HG03135 (cell line): ENCODE measurements around the gene CACNA2D3.

Source experiments
- ATAC-seq: cut with Tn5 transposase; IDR thresholded peaks from one replicate; pipeline ENCODE4 v1.9.1; 2021; ENCODE audit warnings: mild to moderate bottlenecking, moderate library complexity; ENCODE audit not compliant: unreplicated experiment

The CACNA2D3 gene

DNA sequence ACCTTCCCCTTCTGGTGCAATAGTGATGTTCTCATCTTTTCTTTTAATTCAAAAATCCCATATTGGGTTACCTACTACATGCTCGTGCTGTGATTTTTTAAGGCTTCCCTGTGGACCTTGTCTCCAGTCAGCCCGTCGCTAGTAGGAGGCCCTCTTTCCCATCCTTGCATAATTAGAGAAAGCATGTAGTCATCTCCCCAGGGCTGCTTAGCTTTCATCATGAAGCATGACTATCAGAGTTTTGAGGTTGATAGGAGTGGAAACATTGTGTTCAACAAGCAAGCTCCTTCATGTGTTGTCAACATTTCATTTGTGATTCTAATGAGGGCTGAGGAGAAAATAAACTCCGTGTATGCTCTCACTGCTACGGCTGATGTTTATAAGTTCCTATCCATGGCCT lies 814.2 kb downstream of the CACNA2D3 start:
- no peak for ATAC-seq

- no peak for ATAC-seq
These were observed 817.4 kb downstream of the CACNA2D3 start for GRCh38 chr3:54939557-54940300.

- ATAC-seq: no peak
These were observed 818.6 kb downstream of the CACNA2D3 start for GRCh38 chr3:54940971-54941370.

DNA sequence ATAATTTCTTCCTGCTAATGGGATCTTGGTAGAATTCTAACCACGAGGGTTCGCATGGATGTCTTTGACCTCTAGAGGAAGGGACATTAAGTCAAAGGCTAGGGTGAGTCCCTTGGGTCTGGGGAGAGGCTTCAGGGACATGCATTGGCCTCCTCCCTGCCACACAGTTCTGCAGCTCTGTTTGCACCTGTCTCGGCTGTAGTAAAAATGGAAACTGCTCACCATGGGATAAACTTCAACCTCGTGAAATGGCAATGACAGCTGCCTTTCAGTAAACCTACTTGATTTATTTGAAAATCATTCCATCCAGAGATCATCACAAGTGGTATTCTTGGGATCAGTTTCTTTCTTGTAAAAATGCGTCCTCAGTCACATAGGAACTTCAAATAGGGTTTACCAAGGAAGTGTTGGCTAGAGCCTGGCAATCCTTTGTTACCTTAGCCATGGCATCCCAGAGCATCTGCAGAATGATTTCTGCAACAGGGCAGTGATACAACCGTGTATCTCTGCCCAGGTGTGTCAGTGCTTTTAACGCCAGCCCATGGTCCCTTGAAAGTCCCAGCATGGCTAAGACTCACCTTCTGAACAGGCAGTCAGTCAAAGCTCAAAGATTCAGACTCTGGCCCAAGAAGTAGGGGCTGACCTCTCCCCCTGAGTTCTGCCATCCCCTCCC lies 819.5 kb downstream of the CACNA2D3 start:
- ATAC-seq: no peak

DNA sequence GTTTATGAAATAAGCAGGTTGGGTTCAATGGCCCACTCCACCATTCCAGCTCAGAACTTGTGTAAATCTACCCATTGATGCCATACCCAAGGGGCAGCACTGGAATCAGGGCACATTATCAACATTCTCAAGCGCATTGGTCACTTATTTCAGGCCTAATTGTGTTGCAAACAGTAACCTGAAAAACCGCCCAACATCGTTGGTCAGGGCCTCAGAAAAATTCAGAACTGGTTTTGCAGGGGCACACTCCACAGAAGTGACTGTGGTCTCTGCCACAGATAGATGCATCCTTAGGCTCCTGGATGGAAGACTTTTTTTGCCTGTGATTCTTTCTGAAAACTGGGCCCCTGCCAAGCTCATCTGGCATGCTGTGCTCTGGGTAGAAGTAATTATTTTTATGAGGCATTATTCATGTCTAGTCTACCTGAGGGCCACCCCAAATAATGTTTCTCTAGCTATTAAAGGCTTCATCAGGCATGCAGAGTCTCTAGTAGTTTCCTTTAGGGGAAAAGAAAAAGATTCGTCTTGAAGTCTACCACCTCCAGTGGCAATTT lies 827.2 kb downstream of the CACNA2D3 start:
- ATAC-seq: no peak

DNA sequence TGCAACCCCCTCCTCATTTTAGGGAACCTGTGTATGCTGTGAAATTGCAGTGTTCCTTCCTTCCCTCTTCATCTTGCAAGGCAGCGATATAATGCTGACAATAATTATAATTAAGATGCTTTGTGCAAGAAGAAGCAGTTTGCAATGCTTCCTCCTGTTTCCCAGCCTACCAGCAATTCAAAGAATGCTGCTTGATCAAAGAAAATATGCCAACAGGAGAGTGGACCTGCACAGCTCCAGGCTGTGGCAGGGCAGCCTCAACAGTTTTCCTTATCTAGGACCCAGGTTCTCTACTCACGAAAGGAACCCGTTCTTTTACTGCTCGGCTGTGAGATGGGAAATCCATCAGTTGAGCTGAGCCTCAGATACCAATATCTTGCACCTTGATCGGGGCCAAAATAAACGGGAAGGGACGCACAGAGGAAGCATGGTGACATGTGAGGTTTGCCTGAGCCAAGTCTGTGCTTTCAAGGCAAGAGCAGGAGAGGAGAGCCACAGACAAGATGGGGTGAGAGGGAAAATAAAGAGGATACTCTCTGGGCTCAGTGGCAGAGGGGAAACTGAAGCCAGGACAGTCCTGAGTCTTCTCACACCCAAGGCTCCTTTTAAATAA lies 828.1 kb downstream of the CACNA2D3 start:
- ATAC-seq: no peak

DNA sequence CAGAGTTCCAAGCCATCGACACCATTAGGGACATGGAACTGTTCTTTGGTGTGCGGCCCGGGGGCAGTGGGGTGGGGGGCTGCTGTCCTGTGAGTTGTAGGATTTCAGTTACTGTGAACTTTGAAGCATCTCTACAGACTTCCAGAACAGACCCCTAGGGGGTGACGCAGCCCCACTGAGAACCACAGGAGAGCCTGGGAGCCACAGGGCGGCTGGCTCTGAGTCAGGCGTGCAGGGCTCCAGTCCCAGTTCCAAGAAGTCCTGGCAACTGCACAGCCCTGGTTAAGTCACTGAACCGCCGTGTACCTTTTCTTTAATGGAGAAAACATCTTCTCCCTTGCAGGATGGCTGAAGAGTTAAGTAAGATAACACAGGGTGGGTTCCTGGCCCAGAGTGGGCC lies 829.1 kb downstream of the CACNA2D3 start:
- no peak for ATAC-seq

DNA sequence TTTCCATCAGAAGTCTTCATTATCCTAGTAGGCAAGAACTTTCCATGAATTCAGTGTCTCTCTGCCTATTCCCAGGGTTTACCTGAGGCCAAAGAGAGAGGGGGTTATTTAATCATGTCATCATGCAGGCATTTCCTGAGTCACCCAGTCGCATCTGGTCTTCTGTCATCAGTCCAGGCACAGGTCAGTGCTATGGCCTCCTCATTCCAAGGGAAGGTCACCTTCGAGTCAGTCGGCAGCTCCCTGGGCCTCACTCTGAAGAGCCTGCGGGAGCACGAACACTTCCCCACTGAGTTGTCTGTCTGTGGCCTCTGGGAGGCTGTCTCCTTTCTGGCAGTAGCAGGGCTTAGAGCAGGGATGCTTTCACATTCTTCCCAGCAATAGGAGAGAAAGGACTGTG lies 831.7 kb downstream of the CACNA2D3 start:
- ATAC-seq: no peak

GRCh38 chr3:54954521-54954920 lies 832.2 kb downstream of the CACNA2D3 start:
- no peak for ATAC-seq

- ATAC-seq: no peak
These were observed 833.1 kb downstream of the CACNA2D3 start for GRCh38 chr3:54955496-54955895.

GRCh38 chr3:54955941-54956340 lies 833.6 kb downstream of the CACNA2D3 start:
- ATAC-seq: no peak

DNA sequence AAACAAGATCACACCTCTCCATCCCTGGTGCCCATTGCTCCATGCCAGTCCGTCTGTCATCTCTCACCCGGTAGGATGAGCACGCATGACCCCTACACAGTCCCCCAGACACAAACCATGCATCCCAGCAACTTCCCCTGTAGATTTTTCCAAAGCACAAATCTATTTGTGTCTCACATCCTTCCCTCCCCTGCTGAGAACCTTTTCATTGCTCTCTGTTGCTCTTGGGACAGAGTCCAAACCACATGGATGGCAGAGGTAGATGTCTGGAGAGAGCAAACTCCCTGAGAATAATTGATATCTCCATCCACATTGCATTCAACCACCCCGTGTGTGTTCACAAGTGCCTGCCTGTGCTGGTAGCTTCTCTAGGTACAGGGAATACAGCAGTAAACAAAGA lies 835.4 kb downstream of the CACNA2D3 start:
- ATAC-seq: no peak

DNA sequence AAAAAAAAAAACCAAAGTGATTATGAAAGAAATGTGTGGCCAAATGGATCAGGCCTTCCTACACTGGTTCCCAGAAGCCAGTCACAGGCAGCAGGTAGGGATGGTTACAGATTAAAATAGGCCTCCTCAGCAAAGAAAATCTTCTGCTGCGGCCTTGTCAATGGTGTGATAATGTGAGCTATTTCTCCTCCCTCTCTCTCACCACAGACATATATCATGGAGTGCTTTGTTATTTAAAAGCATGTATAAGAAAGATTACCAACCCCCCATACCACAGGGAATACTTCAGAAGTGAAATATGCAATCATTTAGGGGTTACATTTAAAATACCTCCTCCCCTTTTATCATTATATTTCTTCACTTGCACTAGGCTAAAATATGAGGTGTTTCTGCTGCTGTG lies 837.7 kb downstream of the CACNA2D3 start:
- no peak for ATAC-seq

GRCh38 chr3:54960701-54961100 lies 838.3 kb downstream of the CACNA2D3 start:
- no peak for ATAC-seq

DNA sequence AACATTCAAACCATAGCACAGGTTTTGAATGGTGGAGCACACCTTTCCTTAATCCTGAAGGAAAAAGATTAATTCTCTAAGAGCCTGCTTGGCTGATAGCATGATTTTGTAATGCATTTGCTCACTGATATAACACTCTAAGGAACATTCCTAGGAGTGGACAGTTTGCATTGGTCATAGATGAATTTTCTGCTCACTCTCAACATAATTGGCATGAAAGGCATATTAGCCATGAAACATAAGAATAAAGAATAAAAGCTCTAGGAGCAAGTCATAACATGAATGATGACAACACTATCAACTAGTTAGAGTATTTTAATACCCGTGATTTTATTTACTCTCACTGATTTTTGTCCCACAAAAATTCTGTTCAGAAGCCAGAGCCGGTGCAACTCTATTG lies 839.8 kb downstream of the CACNA2D3 start:
- no peak for ATAC-seq

GRCh38 chr3:54963641-54964040 lies 841.3 kb downstream of the CACNA2D3 start:
- ATAC-seq: no peak

- ATAC-seq: no peak
These were observed 841.7 kb downstream of the CACNA2D3 start for GRCh38 chr3:54964081-54964480.

DNA sequence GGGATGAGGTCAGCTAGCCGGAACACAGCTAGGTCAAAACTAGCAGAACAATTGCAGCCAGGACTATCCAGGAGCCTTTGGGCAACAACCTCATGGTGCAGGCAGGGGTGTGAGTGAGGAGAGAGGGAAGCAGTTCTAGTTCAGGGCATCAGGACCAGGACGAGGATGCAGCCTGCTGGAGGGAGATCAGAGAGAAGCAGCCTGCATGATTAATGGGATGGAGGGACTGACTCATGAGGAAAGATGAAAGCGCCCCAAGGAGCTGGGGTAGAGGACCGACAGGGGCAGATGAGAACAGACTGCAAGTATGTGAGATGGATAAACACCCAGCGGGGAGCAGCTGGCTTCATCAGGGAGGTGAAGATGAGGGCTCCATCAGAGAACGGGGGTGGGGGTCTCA lies 843.4 kb downstream of the CACNA2D3 start:
- ATAC-seq: no peak

DNA sequence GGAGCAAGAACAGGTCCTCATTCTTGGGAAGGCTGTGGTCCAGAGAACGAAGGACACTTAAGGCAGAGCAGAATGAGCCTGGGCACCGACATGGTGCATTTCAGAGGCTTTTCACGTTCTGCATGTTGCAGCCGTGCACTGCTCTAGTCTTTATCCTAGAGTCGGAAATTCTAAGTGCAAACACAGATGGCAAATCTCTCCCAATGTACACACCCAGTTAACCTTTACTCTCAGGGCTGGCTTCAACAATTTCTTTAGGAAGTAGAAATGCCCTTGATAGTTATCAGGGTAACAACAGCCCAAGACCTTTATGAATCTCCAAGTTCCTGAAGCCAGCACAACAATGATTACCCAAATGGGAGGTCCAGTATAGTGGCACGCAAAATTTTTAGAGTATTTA lies 844.6 kb downstream of the CACNA2D3 start:
- ATAC-seq: no peak

DNA sequence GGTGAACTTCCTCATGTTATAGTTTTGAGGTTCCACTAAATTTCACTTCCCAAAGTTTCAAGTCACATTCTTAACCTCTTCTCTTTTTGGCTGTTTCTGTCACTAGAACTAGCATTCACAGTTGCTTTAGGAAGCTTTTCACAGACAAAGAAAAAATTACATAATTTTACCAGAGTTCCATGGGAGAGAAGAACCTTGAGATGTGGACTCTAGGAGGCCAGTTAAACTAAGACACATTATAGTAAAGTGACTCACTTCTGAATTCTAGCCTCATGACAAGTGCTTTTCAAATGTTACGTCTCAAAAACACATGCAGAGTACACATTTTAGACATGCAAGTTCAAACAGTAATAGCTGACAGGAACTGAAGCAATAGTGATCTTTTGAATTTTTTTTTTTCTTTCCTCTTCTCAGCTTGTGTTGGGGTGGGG lies 845.4 kb downstream of the CACNA2D3 start:
- ATAC-seq: no peak

GRCh38 chr3:54968546-54969172 lies 846.3 kb downstream of the CACNA2D3 start:
- no peak for ATAC-seq
